ENCODE results near the gene RNU1-4.
A peak's percentile ranks its signal among the peaks of the same experiment; 100 is the strongest.
"Not testable (repeated sequence)": the region's sequence is repeated elsewhere in the genome, so short reads cannot be mapped to it uniquely, and the experiment has no call there.

GRCh38 chr1:16699440-16699839 lies 40.9 kb upstream of the RNU1-4 start:
- TF ChIP-seq, protein P1, sequence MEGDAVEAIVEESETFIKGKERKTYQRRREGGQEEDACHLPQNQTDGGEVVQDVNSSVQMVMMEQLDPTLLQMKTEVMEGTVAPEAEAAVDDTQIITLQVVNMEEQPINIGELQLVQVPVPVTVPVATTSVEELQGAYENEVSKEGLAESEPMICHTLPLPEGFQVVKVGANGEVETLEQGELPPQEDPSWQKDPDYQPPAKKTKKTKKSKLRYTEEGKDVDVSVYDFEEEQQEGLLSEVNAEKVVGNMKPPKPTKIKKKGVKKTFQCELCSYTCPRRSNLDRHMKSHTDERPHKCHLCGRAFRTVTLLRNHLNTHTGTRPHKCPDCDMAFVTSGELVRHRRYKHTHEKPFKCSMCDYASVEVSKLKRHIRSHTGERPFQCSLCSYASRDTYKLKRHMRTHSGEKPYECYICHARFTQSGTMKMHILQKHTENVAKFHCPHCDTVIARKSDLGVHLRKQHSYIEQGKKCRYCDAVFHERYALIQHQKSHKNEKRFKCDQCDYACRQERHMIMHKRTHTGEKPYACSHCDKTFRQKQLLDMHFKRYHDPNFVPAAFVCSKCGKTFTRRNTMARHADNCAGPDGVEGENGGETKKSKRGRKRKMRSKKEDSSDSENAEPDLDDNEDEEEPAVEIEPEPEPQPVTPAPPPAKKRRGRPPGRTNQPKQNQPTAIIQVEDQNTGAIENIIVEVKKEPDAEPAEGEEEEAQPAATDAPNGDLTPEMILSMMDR (conservative IDR thresholded peaks at IDR 0.05 in 1 of 2, IDR thresholded peaks at IDR 0.05 in 1 of 2; ENCODE audit: low read depth in 1 of 2, low read length in 2 of 2), result not testable (repeated sequence)
- peak; percentile 62 for TF ChIP-seq EZH2 (IDR thresholded peaks at IDR 0.05; ENCODE audit: low read length, missing control alignments)
